GM18502 (cell line): ENCODE results near the gene PPAN.

ENCODE experiments used
- ATAC-seq: cut with Tn5 transposase; IDR thresholded peaks from one replicate; pipeline ENCODE4 v1.9.1; 2021; ENCODE audit warnings: mild to moderate bottlenecking; ENCODE audit not compliant: unreplicated experiment, poor library complexity

PPAN gene

GRCh38 chr19:10137751-10138682 is 31.9 kb downstream of the PPAN start:
- no peak for ATAC-seq

GRCh38 chr19:10138879-10139795 is 33.0 kb downstream of the PPAN start:
- no peak for ATAC-seq

- ATAC-seq = no peak
These were observed 33.8 kb downstream of the PPAN start for GRCh38 chr19:10139952-10140351.

GRCh38 chr19:10141479-10141878 is 35.3 kb downstream of the PPAN start:
- no peak for ATAC-seq

- no peak for ATAC-seq
These were observed 35.8 kb downstream of the PPAN start for GRCh38 chr19:10141973-10142372.

GRCh38 chr19:10142701-10143375 is 36.7 kb downstream of the PPAN start:
- no peak for ATAC-seq

- no peak for ATAC-seq
These were observed 37.5 kb downstream of the PPAN start for GRCh38 chr19:10143681-10144080.

- ATAC-seq = no peak
These were observed 38.2 kb downstream of the PPAN start for GRCh38 chr19:10144361-10144760.

GRCh38 chr19:10145031-10145430 is 38.9 kb downstream of the PPAN start:
- ATAC-seq = no peak

- no peak for ATAC-seq
These were observed 40.0 kb downstream of the PPAN start for GRCh38 chr19:10146142-10146541.

GRCh38 chr19:10149427-10149826 is 43.3 kb downstream of the PPAN start:
- no peak for ATAC-seq

- ATAC-seq = no peak
These were observed 45.4 kb downstream of the PPAN start for GRCh38 chr19:10151521-10151920.

- no peak for ATAC-seq
These were observed 45.9 kb downstream of the PPAN start for GRCh38 chr19:10152100-10152499.

GRCh38 chr19:10155839-10156238 is 49.7 kb downstream of the PPAN start:
- ATAC-seq = no peak

GRCh38 chr19:10158071-10158470 is 51.9 kb downstream of the PPAN start:
- ATAC-seq = no peak

GRCh38 chr19:10158485-10158884 is 52.3 kb downstream of the PPAN start:
- no peak for ATAC-seq

GRCh38 chr19:10159610-10160009 is 53.4 kb downstream of the PPAN start:
- no peak for ATAC-seq
